HepG2 (cell line): ENCODE measurements around the gene TRPV2. TPM values are rescaled to one million over a fixed set of nuclear protein-coding genes. Genes with fewer than 3 reads are reported as not detected.

Source experiments
- ATM ChIP-seq: fragments of 450-650 bp; IDR thresholded peaks from 2 replicates; pipeline ENCODE4 v1.7.1; 2017; ENCODE audit warnings: mild to moderate bottlenecking, borderline replicate concordance
- CSRNP1 ChIP-seq: sonication (generic); formaldehyde crosslinking; IDR thresholded peaks from 2 replicates; pipeline ENCODE4 v1.8.1; 2023; ENCODE audit warnings: mild to moderate bottlenecking, missing genetic modification reagents
- GTF2F1 ChIP-seq: fragments of 150-350 bp; IDR thresholded peaks from 2 replicates; pipeline ENCODE4 v1.6.1; 2014; ENCODE audit warnings: low read length
- HCFC1 ChIP-seq: fragments of 150-350 bp; IDR thresholded peaks from 2 replicates; pipeline ENCODE4 v1.6.1; 2014; ENCODE audit warnings: low read depth, low read length
- HNF4G ChIP-seq, 2 experiments: sonication (generic) in 1 of 2; formaldehyde crosslinking in 1 of 2; IDR thresholded peaks; 2 replicates each; pipeline versions ENCODE4 v1.4.0 to v1.6.1; 2011 to 2020; ENCODE audit warnings: borderline replicate concordance in 2 of 2, low read depth in 2 of 2, mild to moderate bottlenecking in 2 of 2, low read length in 1 of 2, missing genetic modification reagents in 1 of 2, moderate library complexity in 1 of 2
- MAZ ChIP-seq, 2 experiments: sonication (generic) in 1 of 2; formaldehyde crosslinking in 1 of 2; IDR thresholded peaks; 2 replicates each; pipeline versions ENCODE4 v1.5.0 to v1.6.1; 2012 to 2020; ENCODE audit warnings: low read depth in 2 of 2, mild to moderate bottlenecking in 2 of 2, borderline replicate concordance in 1 of 2, improper control_type of control experiment in 1 of 2, low read length in 1 of 2, missing genetic modification reagents in 1 of 2, moderate library complexity in 1 of 2
- ZBTB7A ChIP-seq: sonication (generic); formaldehyde crosslinking; IDR thresholded peaks from 2 replicates; pipeline ENCODE4 v1.8.0; 2022; ENCODE audit warnings: mild to moderate bottlenecking, missing genetic modification reagents
- ZFY ChIP-seq: sonication (generic); formaldehyde crosslinking; IDR thresholded peaks from 2 replicates; pipeline ENCODE4 v1.4.0; 2020; ENCODE audit warnings: missing genetic modification reagents
- ZNF841 ChIP-seq: sonication (generic); formaldehyde crosslinking; IDR thresholded peaks from 2 replicates; pipeline ENCODE4 v1.8.1; 2023; ENCODE audit warnings: missing genetic modification reagents, borderline replicate concordance
- polyA plus RNA-seq, 8 experiments: library from polyadenylated mRNA; depleted of rRNA in 3 of 8; stranded (reverse) in 7 of 8; unstranded in 1 of 8; fragments of >200 nt; fragmentation: Illumina TruSeq in 4 of 8; extraction: Trizol in 4 of 8; gene quantifications; 2 replicates each; pipeline versions ENCODE4 v1.2.1 to v1.2.3, GENCODE V29; 2011 to 2016; ENCODE audit warnings: low read depth in 4 of 8, missing spikeins in 1 of 8, mixed read lengths in 1 of 8; ENCODE audit not compliant: insufficient read depth in 1 of 8
- total RNA-seq, 5 experiments: library from RNA; depleted of rRNA; stranded (reverse); fragments of >200 nt; fragmentation: Illumina TruSeq; extraction: Trizol; gene quantifications; 2 replicates each; pipeline ENCODE4 v1.2.3, GENCODE V29; 2016; ENCODE audit warnings: low read depth in 1 of 5
- TF ChIP-seq, protein P1 (sequence below): sonication (generic); formaldehyde crosslinking; IDR thresholded peaks from 2 replicates; pipeline ENCODE4 v1.4.0; 2020; ENCODE audit warnings: missing genetic modification reagents
- TF ChIP-seq, protein P2 (sequence below): sonication (generic); formaldehyde crosslinking; IDR thresholded peaks from 2 replicates; pipeline ENCODE4 v1.8.0; 2022; ENCODE audit warnings: mild to moderate bottlenecking, missing genetic modification reagents
- TF ChIP-seq, protein P3 (sequence below): conservative IDR thresholded peaks from 2 replicates; pipeline ENCODE4 v1.6.1; 2018; ENCODE audit warnings: missing genetic modification reagents
- TF ChIP-seq, protein P4 (sequence below): sonication (generic); formaldehyde crosslinking; IDR thresholded peaks from 2 replicates; pipeline ENCODE4 v1.5.0; 2020; ENCODE audit warnings: missing genetic modification reagents
- TF ChIP-seq, protein P5 (sequence below): sonication (generic); formaldehyde crosslinking; IDR thresholded peaks from 2 replicates; pipeline ENCODE4 v1.4.0; 2020; ENCODE audit warnings: missing genetic modification reagents

Gene TRPV2
- total and polyA plus RNA-seq, 2 of the 13 experiments (the other 11 are each of a cell fraction or from before 2014, with no cell fraction given): 13.6 to 21.3 TPM

DNA sequence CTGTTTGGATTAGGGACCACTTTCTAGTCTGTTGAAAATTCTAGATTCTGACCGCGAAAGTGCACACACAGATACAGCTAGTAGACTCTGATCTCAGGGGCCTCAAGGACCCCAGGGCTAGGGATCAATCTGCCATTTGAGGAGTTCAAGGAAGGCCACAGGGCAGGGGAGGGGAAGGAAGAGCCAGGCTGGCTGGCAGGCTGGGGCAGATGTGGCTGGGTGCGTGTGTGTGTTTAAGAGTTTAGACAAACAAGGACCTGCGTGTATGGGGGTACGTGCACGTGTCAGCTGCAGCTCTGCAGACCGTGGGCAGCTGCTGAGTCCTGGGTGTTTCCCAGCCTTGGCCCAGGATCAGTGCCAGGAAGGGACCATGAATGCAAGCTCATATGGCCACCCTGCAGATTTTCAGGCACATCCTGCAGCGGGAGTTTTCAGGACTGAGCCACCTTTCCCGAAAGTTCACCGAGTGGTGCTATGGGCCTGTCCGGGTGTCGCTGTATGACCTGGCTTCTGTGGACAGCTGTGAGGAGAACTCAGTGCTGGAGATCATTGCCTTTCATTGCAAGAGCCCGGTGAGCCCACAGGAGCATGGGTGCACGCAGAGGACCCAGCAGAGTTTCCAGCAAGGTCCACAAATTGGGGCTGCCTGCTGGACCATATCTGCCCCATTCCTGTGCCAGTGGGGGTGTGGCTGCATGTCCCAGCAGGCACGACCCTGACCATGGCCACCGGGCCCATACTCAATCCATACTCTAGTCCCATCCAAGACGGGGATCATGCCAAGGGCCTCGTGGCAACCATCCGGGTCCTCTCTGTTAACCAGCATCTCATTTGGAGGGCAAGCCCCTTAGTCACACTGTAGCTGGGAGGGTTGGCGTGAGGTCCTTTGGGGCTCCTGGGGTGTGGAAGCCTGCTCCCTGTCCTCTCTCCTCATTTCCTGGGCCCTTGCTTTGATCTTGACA is 10.6 kb downstream of the TRPV2 start (continued):
- TF ChIP-seq, protein P1, sequence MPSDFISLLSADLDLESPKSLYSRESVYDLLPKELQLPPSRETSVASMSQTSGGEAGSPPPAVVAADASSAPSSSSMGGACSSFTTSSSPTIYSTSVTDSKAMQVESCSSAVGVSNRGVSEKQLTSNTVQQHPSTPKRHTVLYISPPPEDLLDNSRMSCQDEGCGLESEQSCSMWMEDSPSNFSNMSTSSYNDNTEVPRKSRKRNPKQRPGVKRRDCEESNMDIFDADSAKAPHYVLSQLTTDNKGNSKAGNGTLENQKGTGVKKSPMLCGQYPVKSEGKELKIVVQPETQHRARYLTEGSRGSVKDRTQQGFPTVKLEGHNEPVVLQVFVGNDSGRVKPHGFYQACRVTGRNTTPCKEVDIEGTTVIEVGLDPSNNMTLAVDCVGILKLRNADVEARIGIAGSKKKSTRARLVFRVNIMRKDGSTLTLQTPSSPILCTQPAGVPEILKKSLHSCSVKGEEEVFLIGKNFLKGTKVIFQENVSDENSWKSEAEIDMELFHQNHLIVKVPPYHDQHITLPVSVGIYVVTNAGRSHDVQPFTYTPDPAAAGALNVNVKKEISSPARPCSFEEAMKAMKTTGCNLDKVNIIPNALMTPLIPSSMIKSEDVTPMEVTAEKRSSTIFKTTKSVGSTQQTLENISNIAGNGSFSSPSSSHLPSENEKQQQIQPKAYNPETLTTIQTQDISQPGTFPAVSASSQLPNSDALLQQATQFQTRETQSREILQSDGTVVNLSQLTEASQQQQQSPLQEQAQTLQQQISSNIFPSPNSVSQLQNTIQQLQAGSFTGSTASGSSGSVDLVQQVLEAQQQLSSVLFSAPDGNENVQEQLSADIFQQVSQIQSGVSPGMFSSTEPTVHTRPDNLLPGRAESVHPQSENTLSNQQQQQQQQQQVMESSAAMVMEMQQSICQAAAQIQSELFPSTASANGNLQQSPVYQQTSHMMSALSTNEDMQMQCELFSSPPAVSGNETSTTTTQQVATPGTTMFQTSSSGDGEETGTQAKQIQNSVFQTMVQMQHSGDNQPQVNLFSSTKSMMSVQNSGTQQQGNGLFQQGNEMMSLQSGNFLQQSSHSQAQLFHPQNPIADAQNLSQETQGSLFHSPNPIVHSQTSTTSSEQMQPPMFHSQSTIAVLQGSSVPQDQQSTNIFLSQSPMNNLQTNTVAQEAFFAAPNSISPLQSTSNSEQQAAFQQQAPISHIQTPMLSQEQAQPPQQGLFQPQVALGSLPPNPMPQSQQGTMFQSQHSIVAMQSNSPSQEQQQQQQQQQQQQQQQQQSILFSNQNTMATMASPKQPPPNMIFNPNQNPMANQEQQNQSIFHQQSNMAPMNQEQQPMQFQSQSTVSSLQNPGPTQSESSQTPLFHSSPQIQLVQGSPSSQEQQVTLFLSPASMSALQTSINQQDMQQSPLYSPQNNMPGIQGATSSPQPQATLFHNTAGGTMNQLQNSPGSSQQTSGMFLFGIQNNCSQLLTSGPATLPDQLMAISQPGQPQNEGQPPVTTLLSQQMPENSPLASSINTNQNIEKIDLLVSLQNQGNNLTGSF: no peak
- TF ChIP-seq ZBTB7A (CRISPR knock-in tag) (no peak), ZNF841 (CRISPR knock-in tag) (no peak), ATM (no peak), ZFY (peak; percentile 41), GTF2F1 (no peak), HCFC1 (no peak), HNF4G (IDR thresholded peaks at IDR 0.05; ENCODE audit: borderline replicate concordance, low read depth, low read length) (peak; percentile 41; the same call in 1 of the 2 replicates), HNF4G (CRISPR knock-in tag; IDR thresholded peaks at IDR 0.05; ENCODE audit: borderline replicate concordance, low read depth) (0 out of 2 replicates have a peak, but pooled peaks have one; percentile 22), MAZ (IDR thresholded peaks at IDR 0.05; ENCODE audit: borderline replicate concordance, low read depth, low read length) (no peak), MAZ (CRISPR knock-in tag; IDR thresholded peaks at IDR 0.05; ENCODE audit: low read depth) (peak; percentile 62; the same call in 1 of the 2 replicates), CSRNP1 (CRISPR knock-in tag) (no peak)
- TF ChIP-seq, protein P2, sequence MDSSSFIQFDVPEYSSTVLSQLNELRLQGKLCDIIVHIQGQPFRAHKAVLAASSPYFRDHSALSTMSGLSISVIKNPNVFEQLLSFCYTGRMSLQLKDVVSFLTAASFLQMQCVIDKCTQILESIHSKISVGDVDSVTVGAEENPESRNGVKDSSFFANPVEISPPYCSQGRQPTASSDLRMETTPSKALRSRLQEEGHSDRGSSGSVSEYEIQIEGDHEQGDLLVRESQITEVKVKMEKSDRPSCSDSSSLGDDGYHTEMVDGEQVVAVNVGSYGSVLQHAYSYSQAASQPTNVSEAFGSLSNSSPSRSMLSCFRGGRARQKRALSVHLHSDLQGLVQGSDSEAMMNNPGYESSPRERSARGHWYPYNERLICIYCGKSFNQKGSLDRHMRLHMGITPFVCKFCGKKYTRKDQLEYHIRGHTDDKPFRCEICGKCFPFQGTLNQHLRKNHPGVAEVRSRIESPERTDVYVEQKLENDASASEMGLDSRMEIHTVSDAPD (CRISPR knock-in tag): no peak
- TF ChIP-seq, protein P3, sequence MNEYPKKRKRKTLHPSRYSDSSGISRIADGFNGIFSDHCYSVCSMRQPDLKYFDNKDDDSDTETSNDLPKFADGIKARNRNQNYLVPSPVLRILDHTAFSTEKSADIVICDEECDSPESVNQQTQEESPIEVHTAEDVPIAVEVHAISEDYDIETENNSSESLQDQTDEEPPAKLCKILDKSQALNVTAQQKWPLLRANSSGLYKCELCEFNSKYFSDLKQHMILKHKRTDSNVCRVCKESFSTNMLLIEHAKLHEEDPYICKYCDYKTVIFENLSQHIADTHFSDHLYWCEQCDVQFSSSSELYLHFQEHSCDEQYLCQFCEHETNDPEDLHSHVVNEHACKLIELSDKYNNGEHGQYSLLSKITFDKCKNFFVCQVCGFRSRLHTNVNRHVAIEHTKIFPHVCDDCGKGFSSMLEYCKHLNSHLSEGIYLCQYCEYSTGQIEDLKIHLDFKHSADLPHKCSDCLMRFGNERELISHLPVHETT (CRISPR knock-in tag): no peak
- TF ChIP-seq, protein P4, sequence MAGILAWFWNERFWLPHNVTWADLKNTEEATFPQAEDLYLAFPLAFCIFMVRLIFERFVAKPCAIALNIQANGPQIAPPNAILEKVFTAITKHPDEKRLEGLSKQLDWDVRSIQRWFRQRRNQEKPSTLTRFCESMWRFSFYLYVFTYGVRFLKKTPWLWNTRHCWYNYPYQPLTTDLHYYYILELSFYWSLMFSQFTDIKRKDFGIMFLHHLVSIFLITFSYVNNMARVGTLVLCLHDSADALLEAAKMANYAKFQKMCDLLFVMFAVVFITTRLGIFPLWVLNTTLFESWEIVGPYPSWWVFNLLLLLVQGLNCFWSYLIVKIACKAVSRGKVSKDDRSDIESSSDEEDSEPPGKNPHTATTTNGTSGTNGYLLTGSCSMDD (CRISPR knock-in tag): no peak
- TF ChIP-seq, protein P5, sequence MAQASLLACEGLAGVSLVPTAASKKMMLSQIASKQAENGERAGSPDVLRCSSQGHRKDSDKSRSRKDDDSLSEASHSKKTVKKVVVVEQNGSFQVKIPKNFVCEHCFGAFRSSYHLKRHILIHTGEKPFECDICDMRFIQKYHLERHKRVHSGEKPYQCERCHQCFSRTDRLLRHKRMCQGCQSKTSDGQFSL (CRISPR knock-in tag): 0 out of 2 replicates have a peak, but pooled peaks have one; percentile 29
